T-cell (primary cell): ENCODE results near the gene MTURN. TPM values are rescaled to one million over a fixed set of nuclear protein-coding genes. Genes with fewer than 3 reads are reported as not detected.
"Not testable (repeated sequence)": the region's sequence is repeated elsewhere in the genome, so short reads cannot be mapped to it uniquely, and the experiment has no call there.

Experiments
- ATAC-seq, 4 experiments: fragments of 200-7000 bp in 3 of 4; fragments of 150-1000 bp in 1 of 4; cut with Tn5 transposase; replicated peaks in 1 of 4; 1 replicate in 3 of 4; 2 replicates in 1 of 4; pipeline ENCODE4 v1.10.0; 2021; ENCODE audit warnings: moderate library complexity in 3 of 4, mild to moderate bottlenecking in 2 of 4, moderate number of reproducible peaks in 1 of 4
- CTCF ChIA-PET, 2 donors: fragments of 300-600 bp; sonication (Branson Sonifier 250); formaldehyde crosslinking; loops; one replicate each; lab custom pipeline; 2022; ENCODE audit warnings: antibody characterized with exemption in 2 of 2; lab: Charles Lee
- POLR2A ChIA-PET, 2 donors: fragments of 300-600 bp; sonication (Branson Sonifier 250); formaldehyde crosslinking; loops; one replicate each; lab custom pipeline; 2022; ENCODE audit warnings: antibody characterized with exemption in 2 of 2; lab: Charles Lee
- DNase-seq, 35 experiments: peaks; one replicate each; pipeline versions ENCODE4 v3.0.0 to v3.0.0-alpha.2; 2013 to 2023
- H3K27ac ChIP-seq: one replicate; pipeline ENCODE4 v1.5.1; 2013; ENCODE audit warnings: low read length
- H3K27me3 ChIP-seq, 2 experiments: replicated peaks in 1 of 2; 1 replicate in 1 of 2; 2 replicates in 1 of 2; pipeline versions ENCODE4 v1.6.1 to v1.7.0; 2013; ENCODE audit warnings: low read length in 1 of 2, mixed read lengths in 1 of 2; ENCODE audit not compliant: control insufficient read depth in 2 of 2, insufficient read depth in 2 of 2; ENCODE audit errors: extremely low read depth in 1 of 2
- H3K36me3 ChIP-seq, 2 donors: 1 replicate in 1 of 2; 2 replicates in 1 of 2; pipeline versions ENCODE4 v1.6.1 to v1.7.0; 2013; ENCODE audit warnings: low read length in 1 of 2; ENCODE audit not compliant: control insufficient read depth in 2 of 2, insufficient read depth in 1 of 2; ENCODE audit errors: extremely low read depth in 1 of 2
- H3K4me1 ChIP-seq, 2 experiments: 1 replicate in 1 of 2; 2 replicates in 1 of 2; pipeline versions ENCODE4 v1.6.1 to v1.7.0; 2013; ENCODE audit warnings: low read length in 2 of 2, mixed read lengths in 1 of 2; ENCODE audit not compliant: insufficient read depth in 2 of 2, control insufficient read depth in 1 of 2; ENCODE audit errors: extremely low read depth in 1 of 2
- H3K4me3 ChIP-seq, 2 donors: 1 replicate in 1 of 2; 2 replicates in 1 of 2; pipeline versions ENCODE4 v1.5.1 to v1.7.0; 2013; ENCODE audit warnings: mild to moderate bottlenecking in 2 of 2, low read length in 1 of 2, moderate library complexity in 1 of 2; ENCODE audit not compliant: control insufficient read depth in 1 of 2; ENCODE audit errors: extremely low read depth in 1 of 2
- H3K9me3 ChIP-seq: 2 replicates; pipeline ENCODE4 v1.7.0; 2013
- H3K27ac Mint-ChIP-seq, 2 donors: one replicate each; pipeline ENCODE4 v1.8.0; 2020 to 2021; ENCODE audit warnings: mild to moderate bottlenecking in 2 of 2, mixed read lengths in 2 of 2
- H3K27me3 Mint-ChIP-seq, 2 donors: one replicate each; pipeline ENCODE4 v1.8.0; 2021 to 2022; ENCODE audit warnings: mixed read lengths in 2 of 2
- H3K36me3 Mint-ChIP-seq: one replicate; pipeline ENCODE4 v1.8.0; 2021; ENCODE audit warnings: mixed read lengths
- H3K4me1 Mint-ChIP-seq, 3 donors: one replicate each; pipeline ENCODE4 v1.8.0; 2020 to 2022; ENCODE audit warnings: mixed read lengths in 3 of 3, mild to moderate bottlenecking in 1 of 3
- H3K4me3 Mint-ChIP-seq, 3 donors: one replicate each; pipeline ENCODE4 v1.8.0; 2020 to 2022; ENCODE audit warnings: mild to moderate bottlenecking in 3 of 3, mixed read lengths in 3 of 3, moderate library complexity in 3 of 3
- H3K9me3 Mint-ChIP-seq, 3 donors: one replicate each; pipeline ENCODE4 v1.8.0; 2020 to 2022; ENCODE audit warnings: mixed read lengths in 3 of 3
- WGBS: methylation state at CpG from one replicate; pipeline ENCODE4 v1.1.5; 2013; ENCODE audit warnings: missing lambda C conversion rate; ENCODE audit not compliant: insufficient coverage; 5-methylcytosine and 5-hydroxymethylcytosine counted together
- total RNA-seq, 35 experiments: library from RNA in 6 of 35; stranded (reverse) in 6 of 35; fragments of 120-200 nt in 1 of 35; gene quantifications; one replicate each; pipeline versions ENCODE4 v1.2.1 to v1.2.4 and lab custom pipeline; 2013 to 2026

The MTURN gene
- total RNA-seq, 5 donors from 2014 or later (not counting 1 experiment from before 2014, with no cell fraction given) = 17.3 to 26.3 (median 22.8) TPM

GRCh38 chr7:30091987-30092386 lies 42.8 kb upstream of the MTURN start:
- Histone ChIP-seq H3K4me3 (no peak overlapping the region), H3K27me3 (no peaks in the 10 kb centered on the region), H3K36me3 (no peaks in the 10 kb centered on the region), H3K4me1 (no peaks in the 10 kb centered on the region), H3K27ac (no peak overlapping the region), H3K9me3 (no peaks in the 10 kb centered on the region)
- ChIA-PET CTCF (no interaction called here), POLR2A (no interaction called here)
- Mint-ChIP-seq H3K4me1 (no peaks in the 10 kb centered on the region), H3K4me3 (no peak overlapping the region), H3K27me3 (no peaks in the 10 kb centered on the region), H3K9me3 (no peaks in the 10 kb centered on the region), H3K36me3 (peaks cover 32% of the 10 kb centered on the region), H3K27ac (no peak overlapping the region)
- DNase-seq = no peak
- 83% methylated on average over 1 of the region's 5 CpGs for whole genome bisulfite sequencing
- no peak for ATAC-seq

- 100% methylated on average over 3 of the region's 5 CpGs for WGBS
- Histone ChIP-seq H3K27ac (no peak overlapping the region), H3K27me3 (no peaks in the 10 kb centered on the region), H3K36me3 (no peaks in the 10 kb centered on the region), H3K4me1 (no peaks in the 10 kb centered on the region), H3K9me3 (no peaks in the 10 kb centered on the region), H3K4me3 (no peak overlapping the region)
- Mint-ChIP-seq H3K36me3 (peaks cover 30% of the 10 kb centered on the region), H3K4me3 (no peak overlapping the region), H3K27me3 (no peaks in the 10 kb centered on the region), H3K27ac (no peak overlapping the region), H3K9me3 (no peaks in the 10 kb centered on the region), H3K4me1 (no peaks in the 10 kb centered on the region)
- DNase-seq = no peak
- no peak for ATAC-seq
- CTCF ChIA-PET = interaction anchor here in 1 of 2 donors (1.2 kb wide), 1 partner anchor 11 kb away, joined by 3 read pairs; no protein-coding TSS in a partner anchor
- POLR2A ChIA-PET = no interaction called here
These were observed 41.3 kb upstream of the MTURN start for GRCh38 chr7:30093420-30093952.

GRCh38 chr7:30098599-30098998 lies 36.2 kb upstream of the MTURN start:
- H3K4me3 Mint-ChIP-seq, H3K4me1 ChIP-seq, H3K27me3 Mint-ChIP-seq, H3K9me3 Mint-ChIP-seq, POLR2A ChIA-PET, H3K4me3 ChIP-seq, DNase-seq, H3K4me1 Mint-ChIP-seq, H3K27me3 ChIP-seq, H3K9me3 ChIP-seq, H3K27ac Mint-ChIP-seq, CTCF ChIA-PET, H3K27ac ChIP-seq, H3K36me3 ChIP-seq, ATAC-seq: not testable (repeated sequence)
- 95% methylated on average over 18 of the region's 21 CpGs for WGBS
- H3K36me3 Mint-ChIP-seq = peaks cover 27% of the 10 kb centered on the region

- WGBS = 100% methylated on average over 1 of the region's 3 CpGs
- Histone ChIP-seq H3K36me3 (no peaks in the 10 kb centered on the region), H3K27ac (no peak overlapping the region), H3K4me1 (no peaks in the 10 kb centered on the region), H3K4me3 (no peak overlapping the region), H3K27me3 (no peaks in the 10 kb centered on the region), H3K9me3 (no peaks in the 10 kb centered on the region)
- Mint-ChIP-seq H3K27ac (no peak overlapping the region), H3K4me3 (no peak overlapping the region), H3K4me1 (no peaks in the 10 kb centered on the region), H3K36me3 (peaks cover 15% of the 10 kb centered on the region), H3K9me3 (no peaks in the 10 kb centered on the region), H3K27me3 (no peaks in the 10 kb centered on the region)
- CTCF ChIA-PET = no interaction called here
- ATAC-seq (no peak), DNase-seq (no peak)
- POLR2A ChIA-PET = no interaction called here
These were observed 32.5 kb upstream of the MTURN start for GRCh38 chr7:30102281-30102680.

- no peak overlapping the region for H3K4me3 Mint-ChIP-seq
- Histone ChIP-seq H3K4me3 (no peak overlapping the region), H3K27me3 (no peaks in the 10 kb centered on the region), H3K9me3 (peaks cover 3% of the 10 kb centered on the region), H3K27ac (no peak overlapping the region), H3K4me1 (no peaks in the 10 kb centered on the region), H3K36me3 (no peaks in the 10 kb centered on the region)
- H3K4me1 Mint-ChIP-seq = no peaks in the 10 kb centered on the region
- ATAC-seq = no peak
- CTCF ChIA-PET = no interaction called here
- no peaks in the 10 kb centered on the region for H3K27me3 Mint-ChIP-seq
- no peak overlapping the region for H3K27ac Mint-ChIP-seq
- H3K9me3 Mint-ChIP-seq = peaks cover 0 to 3% (median 0%) of the 10 kb centered on the region in 3 donors
- POLR2A ChIA-PET = no interaction called here
- WGBS = no CpG with 5 or more reads among the region's 1 CpG
- no peak for DNase-seq
- H3K36me3 Mint-ChIP-seq = peaks cover 12% of the 10 kb centered on the region
These were observed 30.6 kb upstream of the MTURN start for GRCh38 chr7:30104157-30104556.

- H3K4me1 Mint-ChIP-seq = peaks cover 7 to 10% (median 7%) of the 10 kb centered on the region in 3 donors
These were observed 22.6 kb upstream of the MTURN start for GRCh38 chr7:30112103-30112713.

More at GRCh38 chr7:30112103-30112713, 22.6 kb upstream of the MTURN start:
- POLR2A ChIA-PET = interaction anchor here in 1 of 2 donors (0.7 kb wide), 1 partner anchor 266 kb away, joined by 7 read pairs; no protein-coding TSS in a partner anchor
- no peaks in the 10 kb centered on the region for H3K4me1 ChIP-seq
- no peaks in the 10 kb centered on the region for H3K36me3 ChIP-seq
- H3K27me3 Mint-ChIP-seq = no peaks in the 10 kb centered on the region
- no peak overlapping the region for H3K4me3 Mint-ChIP-seq
- CTCF ChIA-PET = no interaction called here
- H3K27me3 ChIP-seq = no peaks in the 10 kb centered on the region
- peaks cover 9 to 16% (median 12%) of the 10 kb centered on the region in 3 donors for H3K9me3 Mint-ChIP-seq
- DNase-seq (no peak), ATAC-seq (no peak)
- H3K27ac Mint-ChIP-seq = no peak overlapping the region
- peaks cover 19% of the 10 kb centered on the region for H3K36me3 Mint-ChIP-seq
- H3K9me3 ChIP-seq = peaks cover 3% of the 10 kb centered on the region
- WGBS = no CpG with 5 or more reads among the region's 5 CpGs
- H3K27ac ChIP-seq = no peak overlapping the region
- no peak overlapping the region for H3K4me3 ChIP-seq
